ENCODE results near the gene PRIMA1. TPM values are rescaled to one million over a fixed set of nuclear protein-coding genes. Genes with fewer than 3 reads are reported as not detected.

Gene PRIMA1
- total RNA-seq, 1 experiment from 2014 or later = 2.3 TPM

- Histone ChIP-seq H3K9ac (ENCODE audit: extremely low read depth, insufficient read length, low read length) (no peak overlapping the region), H3K56ac (ENCODE audit: insufficient read length, low read depth, low read length) (no peak overlapping the region), H4K5ac (ENCODE audit: insufficient read length, low read depth, low read length) (no peak overlapping the region), H4K91ac (ENCODE audit: insufficient read length, low read depth, low read length) (no peak overlapping the region), H3K4me2 (ENCODE audit: insufficient read depth, insufficient read length, low read length) (no peak overlapping the region), H3K14ac (ENCODE audit: insufficient read depth, low read length) (no peak overlapping the region), H3K79me1 (ENCODE audit: insufficient read depth, low read depth, low read length, poor library complexity, severe bottlenecking) (no peaks in the 10 kb centered on the region), H2AFZ (ENCODE audit: low read length) (no peak overlapping the region), H3K9me3 (ENCODE audit: control insufficient read depth, low read depth, low read length) (no peaks in the 10 kb centered on the region), H3K23ac (ENCODE audit: insufficient read length, low read depth, low read length) (no peak overlapping the region), H3K4ac (ENCODE audit: low read depth, low read length) (no peak overlapping the region), H2BK20ac (ENCODE audit: low read depth, low read length, poor library complexity, severe bottlenecking) (no peak overlapping the region), H3K23me2 (ENCODE audit: insufficient read length, low read depth, low read length, poor library complexity, severe bottlenecking) (no peaks in the 10 kb centered on the region), H2BK5ac (ENCODE audit: insufficient read length, low read length) (no peak overlapping the region), H4K8ac (replicated peaks; ENCODE audit: insufficient read length, low read depth, low read length) (no peak overlapping the region), H3K27me3 (ENCODE audit: insufficient read depth, low read length) (no peaks in the 10 kb centered on the region), H3K79me2 (ENCODE audit: insufficient read depth, low read length) (no peaks in the 10 kb centered on the region), H2BK15ac (ENCODE audit: low read depth, low read length) (no peak overlapping the region), H4K20me1 (ENCODE audit: control insufficient read depth, insufficient read depth, insufficient read length) (no peaks in the 10 kb centered on the region), H2BK12ac (ENCODE audit: insufficient read length, low read depth, low read length) (no peak overlapping the region), H3T11ph (ENCODE audit: low read length) (no peak overlapping the region), H3K4me1 (ENCODE audit: insufficient read depth, low read length) (no peaks in the 10 kb centered on the region), H3K18ac (ENCODE audit: insufficient read length, low read depth, low read length) (no peak overlapping the region), H3K27ac (ENCODE audit: insufficient read length, low read depth, low read length) (no peak overlapping the region), H2BK120ac (ENCODE audit: low read depth, low read length, poor library complexity, severe bottlenecking) (no peak overlapping the region), H2AK5ac (ENCODE audit: insufficient read length, low read length) (no peak overlapping the region)
- peaks cover 15 to 19% of the 10 kb centered on the region in 2 experiments for H3K4me1 Mint-ChIP-seq
- no peak overlapping the region for H3K4me3 Mint-ChIP-seq
- WGBS (ENCODE audit: extremely low coverage, insufficient read length, low lambda C conversion rate) = no CpG with 5 or more reads among the region's 8 CpGs
- DNase-seq = no peak
- H3K9me3 Mint-ChIP-seq = no peaks in the 10 kb centered on the region
- no peak overlapping the region for H3K27ac Mint-ChIP-seq
- H3K36me3 Mint-ChIP-seq (ENCODE audit: insufficient read depth in 1 of 3, low read depth in 3 of 3) = no peaks in the 10 kb centered on the region; a peak in 1 of 7 replicates
- no peak for TF ChIP-seq CTCF (conservative IDR thresholded peaks at IDR 0.05)
- peaks cover 3% of the 10 kb centered on the region for H3K27me3 Mint-ChIP-seq (ENCODE audit: low read depth)
Measured at GRCh38 chr14:93742761-93743160, 45.5 kb downstream of the PRIMA1 start.

Data from H9 (cell line).